Chondrocyte (in vitro differentiated cells): ENCODE results near the gene C11orf65. TPM values are rescaled to one million over a fixed set of nuclear protein-coding genes. Genes with fewer than 3 reads are reported as not detected.
"Not testable (repeated sequence)": the region's sequence is repeated elsewhere in the genome, so short reads cannot be mapped to it uniquely, and the experiment has no call there.

Experiments used
- DNase-seq: peaks from one replicate; pipeline ENCODE4 v3.0.0; 2021; ENCODE audit warnings: mixed read lengths, low spot score
- H3K27ac Mint-ChIP-seq: one replicate; pipeline ENCODE4 v1.8.0; 2021; ENCODE audit warnings: mild to moderate bottlenecking, moderate library complexity, mixed read lengths; ENCODE audit not compliant: unreplicated experiment
- H3K27me3 Mint-ChIP-seq: 2 replicates; pipeline ENCODE4 v1.8.0; 2021; ENCODE audit warnings: low read depth, mixed read lengths
- H3K36me3 Mint-ChIP-seq: 2 replicates; pipeline ENCODE4 v1.8.0; 2021; ENCODE audit warnings: low read depth, mixed read lengths
- H3K4me1 Mint-ChIP-seq: 2 replicates; pipeline ENCODE4 v1.8.0; 2021; ENCODE audit warnings: low read depth, mild to moderate bottlenecking, mixed read lengths
- H3K4me3 Mint-ChIP-seq: one replicate; pipeline ENCODE4 v1.8.0; 2021; ENCODE audit warnings: mild to moderate bottlenecking, moderate library complexity, mixed read lengths; ENCODE audit not compliant: unreplicated experiment
- H3K9me3 Mint-ChIP-seq: 2 replicates; pipeline ENCODE4 v1.8.0; 2021; ENCODE audit warnings: low read depth, mixed read lengths
- CTCF ChIP-seq: fragments of 200-600 bp; sonication (generic); IDR thresholded peaks from 2 replicates; pipeline ENCODE4 v1.5.0; 2021; ENCODE audit warnings: antibody characterized with exemption, mild to moderate bottlenecking, moderate library complexity
- total RNA-seq: library from RNA; stranded (reverse); gene quantifications from 3 replicates; pipeline ENCODE4 v1.2.1, GENCODE V29; 2021

The C11orf65 gene
- total RNA-seq, 1 donor from 2014 or later: not detected

- no peak overlapping the region for H3K27ac Mint-ChIP-seq
- H3K4me1 Mint-ChIP-seq: no peaks in the 10 kb centered on the region
- H3K36me3 Mint-ChIP-seq: no peaks in the 10 kb centered on the region
- no peak overlapping the region for H3K4me3 Mint-ChIP-seq
- H3K9me3 Mint-ChIP-seq: no peaks in the 10 kb centered on the region
- DNase-seq: no peak
- no peaks in the 10 kb centered on the region for H3K27me3 Mint-ChIP-seq
- TF ChIP-seq CTCF: no peak
Measured at GRCh38 chr11:108393046-108393445, 74.3 kb downstream of the C11orf65 start.

- Mint-ChIP-seq H3K4me1 (no peaks in the 10 kb centered on the region), H3K9me3 (no peaks in the 10 kb centered on the region), H3K4me3 (no peak overlapping the region), H3K36me3 (no peaks in the 10 kb centered on the region), H3K27ac (no peak overlapping the region), H3K27me3 (no peaks in the 10 kb centered on the region)
- TF ChIP-seq CTCF: no peak
- no peak for DNase-seq
Measured at GRCh38 chr11:108392353-108392752, 75.0 kb downstream of the C11orf65 start.

- Mint-ChIP-seq H3K36me3 (no peaks in the 10 kb centered on the region), H3K9me3 (no peaks in the 10 kb centered on the region), H3K4me3 (no peak overlapping the region), H3K27me3 (no peaks in the 10 kb centered on the region), H3K27ac (no peak overlapping the region), H3K4me1 (no peaks in the 10 kb centered on the region)
- TF ChIP-seq CTCF: no peak
- no peak for DNase-seq
Measured at GRCh38 chr11:108388576-108388975, 78.8 kb downstream of the C11orf65 start.

GRCh38 chr11:108373505-108373904 lies 93.8 kb downstream of the C11orf65 start:
- not testable (repeated sequence) for DNase-seq, H3K27me3 Mint-ChIP-seq, H3K27ac Mint-ChIP-seq, H3K4me1 Mint-ChIP-seq, H3K4me3 Mint-ChIP-seq
- Mint-ChIP-seq H3K9me3 (peaks cover 16% of the 10 kb centered on the region), H3K36me3 (peaks cover 21% of the 10 kb centered on the region)

GRCh38 chr11:108370990-108371389 lies 96.3 kb downstream of the C11orf65 start:
- H3K4me1 Mint-ChIP-seq: no peaks in the 10 kb centered on the region
- no peak overlapping the region for H3K4me3 Mint-ChIP-seq
- peaks cover 14% of the 10 kb centered on the region for H3K9me3 Mint-ChIP-seq
- no peak for TF ChIP-seq CTCF
- no peaks in the 10 kb centered on the region for H3K27me3 Mint-ChIP-seq
- H3K27ac Mint-ChIP-seq: no peak overlapping the region
- H3K36me3 Mint-ChIP-seq: peaks cover 24% of the 10 kb centered on the region
- no peak for DNase-seq

- H3K9me3 Mint-ChIP-seq: peaks cover 14% of the 10 kb centered on the region
- TF ChIP-seq CTCF: no peak
- H3K4me1 Mint-ChIP-seq: no peaks in the 10 kb centered on the region
- no peak for DNase-seq
- H3K4me3 Mint-ChIP-seq: no peak overlapping the region
- no peak overlapping the region for H3K27ac Mint-ChIP-seq
- no peaks in the 10 kb centered on the region for H3K27me3 Mint-ChIP-seq
- peaks cover 27% of the 10 kb centered on the region for H3K36me3 Mint-ChIP-seq
Measured at GRCh38 chr11:108370315-108370714, 97.0 kb downstream of the C11orf65 start.
